ENCODE results near the gene CSPG4. TPM values are rescaled to one million over a fixed set of nuclear protein-coding genes. Genes with fewer than 3 reads are reported as not detected.
"Not testable (repeated sequence)": the region's sequence is repeated elsewhere in the genome, so short reads cannot be mapped to it uniquely, and the experiment has no call there.

Gene CSPG4
- total RNA-seq, 4 donors from 2014 or later, result 11.2 to 60.9 (median 31.3) TPM

DNA sequence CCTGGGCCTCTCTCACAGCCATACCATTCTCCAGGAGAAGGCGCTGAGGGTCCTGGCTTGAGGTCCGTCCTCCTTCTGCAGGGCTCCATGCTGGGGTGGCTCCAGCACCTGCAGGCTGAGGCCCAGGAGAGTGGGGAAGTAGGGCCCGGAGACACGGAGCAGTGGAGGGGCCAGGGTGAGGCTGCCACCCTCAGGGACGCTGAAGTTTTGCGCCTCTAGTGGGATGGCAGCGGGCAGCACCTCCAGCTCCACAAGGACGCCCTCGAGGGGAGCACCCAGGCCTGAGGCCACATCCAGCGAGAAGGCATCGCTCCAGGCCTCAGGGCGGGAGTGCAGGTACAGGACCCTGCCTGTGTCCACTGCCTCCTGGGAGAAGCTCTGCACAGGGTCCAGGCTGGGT, 27.5 kb downstream of the CSPG4 start:
- intact Hi-C loops (cut with DNase I; ENCODE audit: low total_unique reads), result no loop called here
- no peaks in the 10 kb centered on the region for H3K36me3 ChIP-seq
- 77% methylated on average over 12 of the region's 12 CpGs; no CpG with 5 or more reads in 1 of the 2 donors for WGBS, 2 donors (ENCODE audit: low coverage in 1 of 2)
- no peaks in the 10 kb centered on the region for H3K27me3 ChIP-seq
- no peak overlapping the region for H3K4me3 ChIP-seq
- H3K9me3 ChIP-seq, result no peaks in the 10 kb centered on the region
- TF ChIP-seq, protein P1, sequence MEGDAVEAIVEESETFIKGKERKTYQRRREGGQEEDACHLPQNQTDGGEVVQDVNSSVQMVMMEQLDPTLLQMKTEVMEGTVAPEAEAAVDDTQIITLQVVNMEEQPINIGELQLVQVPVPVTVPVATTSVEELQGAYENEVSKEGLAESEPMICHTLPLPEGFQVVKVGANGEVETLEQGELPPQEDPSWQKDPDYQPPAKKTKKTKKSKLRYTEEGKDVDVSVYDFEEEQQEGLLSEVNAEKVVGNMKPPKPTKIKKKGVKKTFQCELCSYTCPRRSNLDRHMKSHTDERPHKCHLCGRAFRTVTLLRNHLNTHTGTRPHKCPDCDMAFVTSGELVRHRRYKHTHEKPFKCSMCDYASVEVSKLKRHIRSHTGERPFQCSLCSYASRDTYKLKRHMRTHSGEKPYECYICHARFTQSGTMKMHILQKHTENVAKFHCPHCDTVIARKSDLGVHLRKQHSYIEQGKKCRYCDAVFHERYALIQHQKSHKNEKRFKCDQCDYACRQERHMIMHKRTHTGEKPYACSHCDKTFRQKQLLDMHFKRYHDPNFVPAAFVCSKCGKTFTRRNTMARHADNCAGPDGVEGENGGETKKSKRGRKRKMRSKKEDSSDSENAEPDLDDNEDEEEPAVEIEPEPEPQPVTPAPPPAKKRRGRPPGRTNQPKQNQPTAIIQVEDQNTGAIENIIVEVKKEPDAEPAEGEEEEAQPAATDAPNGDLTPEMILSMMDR (IDR thresholded peaks at IDR 0.05), result no peak
- TF ChIP-seq POLR2A (IDR thresholded peaks at IDR 0.05) (no peak), POLR2AphosphoS5 (IDR thresholded peaks at IDR 0.05) (no peak), EP300 (IDR thresholded peaks at IDR 0.05; ENCODE audit: low read depth) (no peak)
- DNase-seq, result no peak
- in situ Hi-C loops (cut with MboI; ENCODE audit: low pct_ligation_motif_present in 1 of 4, low pct_unique_long_range_greater_than_20kb in 1 of 4, low sequenced_read_pairs in 3 of 4), result loop anchor here in 1 of 4 donors (10.0 kb wide), 1 partner anchor 120 kb away; no protein-coding TSS in a partner anchor
- H3K27ac ChIP-seq, result no peak overlapping the region
- H3K4me1 ChIP-seq, result peaks cover 0 to 10% (median 4%) of the 10 kb centered on the region in 4 donors

DNA sequence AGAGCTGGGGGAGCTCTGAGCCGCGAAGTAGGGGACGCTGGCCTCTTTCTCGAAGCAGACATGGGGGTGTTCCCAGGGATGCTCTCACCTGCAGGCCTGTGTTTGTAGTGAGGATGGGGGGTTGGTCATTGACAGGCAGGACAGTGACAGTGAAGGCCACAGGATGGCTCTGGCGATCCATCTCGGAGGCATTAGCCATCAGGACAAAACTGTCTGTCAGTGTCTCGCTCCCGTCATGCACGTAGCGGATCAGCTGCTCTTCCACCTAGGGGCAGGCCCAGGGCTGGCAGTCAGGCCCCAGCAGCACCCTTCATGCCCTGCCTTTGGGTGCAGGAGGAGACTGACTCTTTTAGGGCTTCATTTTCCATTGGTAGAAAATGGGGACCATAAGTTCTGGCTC, 28.0 kb downstream of the CSPG4 start:
- intact Hi-C loops (cut with DNase I; ENCODE audit: low total_unique reads) (loop anchor here (5.0 kb wide), 2 partner anchors 47 to 118 kb away; no protein-coding TSS in a partner anchor), in situ Hi-C loops (cut with MboI; ENCODE audit: low pct_ligation_motif_present in 1 of 4, low pct_unique_long_range_greater_than_20kb in 1 of 4, low sequenced_read_pairs in 3 of 4) (loop anchor here in 1 of 4 donors (10.0 kb wide), 1 partner anchor 120 kb away; no protein-coding TSS in a partner anchor)
- Histone ChIP-seq H3K27me3 (no peaks in the 10 kb centered on the region), H3K36me3 (no peaks in the 10 kb centered on the region), H3K4me1 (peaks cover 0 to 10% (median 4%) of the 10 kb centered on the region in 4 donors), H3K27ac (no peak overlapping the region), H3K9me3 (no peaks in the 10 kb centered on the region), H3K4me3 (no peak overlapping the region)
- 88 to 93% methylated on average over 3 to 10 of the region's 10 CpGs for WGBS, 2 donors (ENCODE audit: low coverage in 1 of 2)
- TF ChIP-seq, protein P1 (IDR thresholded peaks at IDR 0.05), result no peak
- no peak for TF ChIP-seq POLR2A (IDR thresholded peaks at IDR 0.05)
- no peak for TF ChIP-seq POLR2AphosphoS5 (IDR thresholded peaks at IDR 0.05)
- no peak for TF ChIP-seq EP300 (IDR thresholded peaks at IDR 0.05; ENCODE audit: low read depth)
- no peak for DNase-seq

DNA sequence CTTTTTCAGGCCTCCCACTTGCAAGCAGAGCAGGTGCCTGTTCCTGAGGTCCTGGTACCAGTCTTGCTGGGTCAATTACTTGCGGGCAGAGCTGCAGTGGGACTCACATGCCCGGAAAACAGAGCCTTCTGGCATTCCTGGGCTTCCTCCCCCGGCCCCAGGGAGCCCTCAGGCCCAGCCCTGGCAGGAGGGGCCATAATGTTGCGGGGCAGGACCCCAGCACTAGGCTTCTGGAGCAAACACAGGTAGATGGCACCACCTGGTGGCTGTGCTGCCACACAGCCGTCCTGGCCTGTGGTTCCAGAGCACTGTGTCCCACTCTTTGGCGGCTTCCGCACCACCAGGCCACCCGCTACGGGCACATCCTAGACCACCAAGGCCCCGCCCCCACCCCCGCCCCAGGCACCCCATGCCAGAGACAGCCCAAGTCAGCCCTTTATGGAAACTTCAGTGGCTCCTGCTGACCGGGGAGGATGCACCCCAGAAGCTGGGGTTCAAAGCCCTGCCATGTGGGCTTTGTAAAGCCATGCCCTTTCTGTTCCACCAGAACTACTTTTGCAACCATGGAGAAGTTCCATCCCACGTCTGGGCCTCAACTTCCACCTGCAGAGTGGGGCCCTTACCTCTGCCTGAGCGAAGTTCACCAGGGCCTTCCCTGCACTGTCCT, 28.9 kb downstream of the CSPG4 start:
- TF ChIP-seq, protein P1 (IDR thresholded peaks at IDR 0.05), result peak; percentile 74 to 82 (median 77)
- in situ Hi-C loops (cut with MboI; ENCODE audit: low pct_ligation_motif_present in 1 of 4, low pct_unique_long_range_greater_than_20kb in 1 of 4, low sequenced_read_pairs in 3 of 4) (loop anchor here in 1 of 4 donors (10.0 kb wide), 1 partner anchor 121 kb away; no protein-coding TSS in a partner anchor), intact Hi-C loops (cut with DNase I; ENCODE audit: low total_unique reads) (loop anchor here (5.0 kb wide), 2 partner anchors 46 to 119 kb away; no protein-coding TSS in a partner anchor)
- not testable (repeated sequence) for H3K9me3 ChIP-seq, H3K27me3 ChIP-seq, H3K4me3 ChIP-seq, H3K36me3 ChIP-seq
- peak overlapping the region in 2 of 4 donors; percentile 26 to 44 for H3K27ac ChIP-seq
- DNase-seq, result peak; percentile 68
- WGBS, 2 donors (ENCODE audit: low coverage in 1 of 2), result 21% methylated on average over 11 of the region's 14 CpGs; no CpG with 5 or more reads in 1 of the 2 donors
- H3K4me1 ChIP-seq, result peaks cover 0 to 10% (median 4%) of the 10 kb centered on the region in 4 donors

DNA sequence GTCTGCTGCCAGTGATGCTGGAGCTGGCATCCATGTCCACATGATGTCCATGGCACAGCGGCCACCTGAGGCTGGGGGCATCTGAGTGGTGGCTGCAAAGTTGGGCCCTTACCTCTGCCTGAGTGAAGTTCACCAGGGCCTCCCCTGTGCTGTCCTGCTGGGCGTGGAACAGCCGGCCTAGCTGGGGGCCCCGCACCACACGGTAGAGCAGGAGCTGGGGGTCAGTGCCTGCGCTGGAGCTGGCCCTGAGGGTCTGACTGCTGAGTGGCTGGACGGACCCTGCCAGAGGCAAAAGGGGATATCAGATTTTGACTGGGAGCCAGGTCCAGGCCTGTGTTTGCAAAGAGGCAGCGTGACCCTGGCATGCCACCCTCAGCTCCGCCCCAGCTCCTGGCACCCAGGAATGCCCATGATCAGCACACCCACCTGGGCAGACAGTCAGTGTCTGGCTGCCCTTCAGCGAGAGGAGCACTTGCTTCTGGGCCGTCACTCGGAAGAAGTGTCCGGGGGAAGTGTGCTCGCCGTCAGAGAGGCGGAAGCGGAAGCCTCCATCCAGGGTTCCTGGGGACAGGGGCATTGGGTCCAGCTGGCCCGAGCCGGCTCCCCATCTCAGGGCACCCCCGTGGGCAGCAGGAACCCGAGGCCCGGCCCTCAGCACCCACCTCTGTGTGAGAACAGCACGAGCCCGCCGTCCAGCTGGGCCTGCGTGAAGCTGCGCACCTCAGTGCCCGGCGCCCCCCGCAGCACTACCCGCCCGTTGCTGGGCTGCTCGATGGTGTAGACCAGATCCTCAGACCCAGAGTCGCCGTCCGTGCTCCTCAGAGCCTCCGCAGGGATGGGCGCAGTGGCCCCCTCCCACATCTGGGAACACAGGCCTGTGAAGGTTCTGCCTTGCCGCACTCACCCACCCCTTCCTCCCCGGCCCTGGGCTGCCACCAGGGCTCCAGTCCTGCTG, 30.2 kb downstream of the CSPG4 start:
- Histone ChIP-seq H3K36me3 (no peaks in the 10 kb centered on the region), H3K9me3 (no peaks in the 10 kb centered on the region), H3K4me1 (peaks cover 0 to 10% (median 4%) of the 10 kb centered on the region in 4 donors), H3K27me3 (no peaks in the 10 kb centered on the region), H3K4me3 (no peak overlapping the region), H3K27ac (peak overlapping the region in 1 of 4 donors; percentile 44)
- in situ Hi-C loops (cut with MboI; ENCODE audit: low pct_ligation_motif_present in 1 of 4, low pct_unique_long_range_greater_than_20kb in 1 of 4, low sequenced_read_pairs in 3 of 4) (loop anchor here in 1 of 4 donors (10.0 kb wide), 1 partner anchor 122 kb away; no protein-coding TSS in a partner anchor), intact Hi-C loops (cut with DNase I; ENCODE audit: low total_unique reads) (loop anchor here (5.0 kb wide), 2 partner anchors 45 to 120 kb away; no protein-coding TSS in a partner anchor)
- TF ChIP-seq EP300 (IDR thresholded peaks at IDR 0.05; ENCODE audit: low read depth) (no peak), POLR2A (IDR thresholded peaks at IDR 0.05) (no peak), POLR2AphosphoS5 (IDR thresholded peaks at IDR 0.05) (no peak)
- TF ChIP-seq, protein P1 (IDR thresholded peaks at IDR 0.05), result no peak
- WGBS, 2 donors (ENCODE audit: low coverage in 1 of 2), result 89% methylated on average over 19 of the region's 40 CpGs; no CpG with 5 or more reads in 1 of the 2 donors
- no peak for DNase-seq
